DND-41 (cell line): ENCODE measurements around the gene NISCH.

Source experiments
- ATAC-seq: fragments of 200-7000 bp; cut with Tn5 transposase; 3 replicates; pipeline ENCODE4 v1.9.1; 2021; ENCODE audit warnings: low read depth; ENCODE audit not compliant: insufficient read depth
- DNase-seq: peaks from one replicate; pipeline ENCODE4 v3.0.0-alpha.2; 2020
- H2AFZ ChIP-seq: 2 replicates; pipeline ENCODE4 v1.6.0; 2012; ENCODE audit warnings: low read depth, low read length
- H3K27ac ChIP-seq: 2 replicates; pipeline ENCODE4 v1.5.1; 2012; ENCODE audit warnings: low read length, inconsistent platforms
- H3K27me3 ChIP-seq: fragments of 200-600 bp; sonication (generic); 2 replicates; pipeline ENCODE4 v1.6.0; 2012; ENCODE audit warnings: low read length, mild to moderate bottlenecking, inconsistent platforms; ENCODE audit not compliant: insufficient read depth, poor library complexity
- H3K36me3 ChIP-seq: 2 replicates; pipeline ENCODE4 v1.5.1; 2012; ENCODE audit warnings: low read length, inconsistent platforms; ENCODE audit not compliant: insufficient read depth
- H3K4me1 ChIP-seq: 2 replicates; pipeline ENCODE4 v1.5.1; 2012; ENCODE audit warnings: mild to moderate bottlenecking, low read length; ENCODE audit not compliant: insufficient read depth
- H3K4me2 ChIP-seq: 2 replicates; pipeline ENCODE4 v1.6.0; 2012; ENCODE audit warnings: mild to moderate bottlenecking, moderate library complexity, low read length, inconsistent platforms; ENCODE audit not compliant: insufficient read depth
- H3K4me3 ChIP-seq, 2 experiments: fragments of 200-600 bp in 1 of 2; shearing (Covaris generic) in 1 of 2; 2 replicates each; pipeline ENCODE4 v1.5.1; 2012 to 2016; ENCODE audit warnings: inconsistent platforms in 2 of 2, low read length in 2 of 2, mild to moderate bottlenecking in 2 of 2, low read depth in 1 of 2, moderate library complexity in 1 of 2
- H3K79me2 ChIP-seq: 2 replicates; pipeline ENCODE4 v1.6.0; 2012; ENCODE audit warnings: low read length, inconsistent platforms; ENCODE audit not compliant: insufficient read depth
- H3K9ac ChIP-seq: 2 replicates; pipeline ENCODE4 v1.6.0; 2012; ENCODE audit warnings: low read depth, mild to moderate bottlenecking, inconsistent platforms, low read length, moderate library complexity
- H3K9me3 ChIP-seq: 2 replicates; pipeline ENCODE4 v1.5.1; 2012; ENCODE audit warnings: low read length, moderate library complexity, mild to moderate bottlenecking, inconsistent platforms; ENCODE audit not compliant: insufficient read depth, severe bottlenecking
- H4K20me1 ChIP-seq: 2 replicates; pipeline ENCODE4 v1.6.0; 2012; ENCODE audit warnings: low read length; ENCODE audit not compliant: insufficient read depth
- EZH2 ChIP-seq: IDR thresholded peaks from 3 replicates; pipeline ENCODE4 v1.6.1; 2012; ENCODE audit warnings: borderline replicate concordance, low read depth, mild to moderate bottlenecking, moderate library complexity, low read length, inconsistent platforms; ENCODE audit not compliant: severe bottlenecking
- TF ChIP-seq, protein P1 (sequence below): IDR thresholded peaks from 2 replicates; pipeline ENCODE4 v1.5.1; 2012; ENCODE audit warnings: borderline replicate concordance, low read length, moderate library complexity, mild to moderate bottlenecking; ENCODE audit not compliant: poor library complexity, severe bottlenecking; ENCODE audit errors: extremely low read depth

The NISCH gene

DNA sequence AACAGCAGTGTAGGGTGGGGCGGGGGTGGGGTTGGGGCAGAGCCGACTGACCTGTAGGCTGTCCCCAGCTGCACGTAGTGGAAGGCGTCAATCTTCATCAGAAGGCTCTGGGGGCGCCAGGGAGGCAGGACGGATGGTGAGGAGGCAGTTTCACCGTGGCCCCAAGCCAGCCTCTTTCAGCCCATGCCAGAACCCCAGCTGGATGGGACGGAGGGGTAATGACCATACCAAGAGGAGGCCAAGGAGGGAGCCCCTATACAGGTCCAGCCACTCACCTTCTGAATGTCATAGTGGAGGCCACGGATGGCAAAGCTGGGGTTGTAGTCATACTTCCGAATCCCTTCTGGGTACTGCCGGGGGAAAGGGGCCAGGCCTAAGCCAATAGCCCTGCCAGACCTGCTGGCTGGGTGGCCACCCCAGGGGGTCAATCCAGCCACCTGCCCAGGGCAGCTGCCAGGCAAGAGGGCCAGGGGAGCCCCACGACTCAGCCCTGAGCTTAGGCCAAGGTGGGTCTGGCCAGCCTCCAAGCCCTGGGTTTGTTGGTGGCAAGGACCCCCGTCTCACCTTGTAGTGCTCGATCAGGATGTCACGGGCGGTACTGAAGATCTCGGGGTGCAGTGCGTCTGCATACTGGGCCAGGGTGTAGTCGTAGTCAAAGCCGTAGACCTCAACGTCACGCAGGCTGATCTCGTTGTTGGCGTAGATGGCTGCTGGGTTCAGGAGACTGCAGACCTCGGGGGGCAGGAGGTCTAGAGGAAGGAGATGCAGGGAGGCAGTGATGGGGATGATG is 73.4 kb downstream of the NISCH start:
- Histone ChIP-seq H3K4me1 (no peaks in the 10 kb centered on the region), H3K27me3 (no peaks in the 10 kb centered on the region), H3K4me3 (no peak overlapping the region), H3K9ac (no peak overlapping the region), H3K9me3 (no peaks in the 10 kb centered on the region), H4K20me1 (no peaks in the 10 kb centered on the region), H3K79me2 (no peaks in the 10 kb centered on the region), H3K4me2 (no peak overlapping the region), H3K36me3 (no peaks in the 10 kb centered on the region), H3K27ac (no peak overlapping the region), H2AFZ (no peak overlapping the region)
- ATAC-seq (no peak), DNase-seq (no peak)
- TF ChIP-seq, protein P1, sequence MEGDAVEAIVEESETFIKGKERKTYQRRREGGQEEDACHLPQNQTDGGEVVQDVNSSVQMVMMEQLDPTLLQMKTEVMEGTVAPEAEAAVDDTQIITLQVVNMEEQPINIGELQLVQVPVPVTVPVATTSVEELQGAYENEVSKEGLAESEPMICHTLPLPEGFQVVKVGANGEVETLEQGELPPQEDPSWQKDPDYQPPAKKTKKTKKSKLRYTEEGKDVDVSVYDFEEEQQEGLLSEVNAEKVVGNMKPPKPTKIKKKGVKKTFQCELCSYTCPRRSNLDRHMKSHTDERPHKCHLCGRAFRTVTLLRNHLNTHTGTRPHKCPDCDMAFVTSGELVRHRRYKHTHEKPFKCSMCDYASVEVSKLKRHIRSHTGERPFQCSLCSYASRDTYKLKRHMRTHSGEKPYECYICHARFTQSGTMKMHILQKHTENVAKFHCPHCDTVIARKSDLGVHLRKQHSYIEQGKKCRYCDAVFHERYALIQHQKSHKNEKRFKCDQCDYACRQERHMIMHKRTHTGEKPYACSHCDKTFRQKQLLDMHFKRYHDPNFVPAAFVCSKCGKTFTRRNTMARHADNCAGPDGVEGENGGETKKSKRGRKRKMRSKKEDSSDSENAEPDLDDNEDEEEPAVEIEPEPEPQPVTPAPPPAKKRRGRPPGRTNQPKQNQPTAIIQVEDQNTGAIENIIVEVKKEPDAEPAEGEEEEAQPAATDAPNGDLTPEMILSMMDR = no peak
- no peak for TF ChIP-seq EZH2

DNA sequence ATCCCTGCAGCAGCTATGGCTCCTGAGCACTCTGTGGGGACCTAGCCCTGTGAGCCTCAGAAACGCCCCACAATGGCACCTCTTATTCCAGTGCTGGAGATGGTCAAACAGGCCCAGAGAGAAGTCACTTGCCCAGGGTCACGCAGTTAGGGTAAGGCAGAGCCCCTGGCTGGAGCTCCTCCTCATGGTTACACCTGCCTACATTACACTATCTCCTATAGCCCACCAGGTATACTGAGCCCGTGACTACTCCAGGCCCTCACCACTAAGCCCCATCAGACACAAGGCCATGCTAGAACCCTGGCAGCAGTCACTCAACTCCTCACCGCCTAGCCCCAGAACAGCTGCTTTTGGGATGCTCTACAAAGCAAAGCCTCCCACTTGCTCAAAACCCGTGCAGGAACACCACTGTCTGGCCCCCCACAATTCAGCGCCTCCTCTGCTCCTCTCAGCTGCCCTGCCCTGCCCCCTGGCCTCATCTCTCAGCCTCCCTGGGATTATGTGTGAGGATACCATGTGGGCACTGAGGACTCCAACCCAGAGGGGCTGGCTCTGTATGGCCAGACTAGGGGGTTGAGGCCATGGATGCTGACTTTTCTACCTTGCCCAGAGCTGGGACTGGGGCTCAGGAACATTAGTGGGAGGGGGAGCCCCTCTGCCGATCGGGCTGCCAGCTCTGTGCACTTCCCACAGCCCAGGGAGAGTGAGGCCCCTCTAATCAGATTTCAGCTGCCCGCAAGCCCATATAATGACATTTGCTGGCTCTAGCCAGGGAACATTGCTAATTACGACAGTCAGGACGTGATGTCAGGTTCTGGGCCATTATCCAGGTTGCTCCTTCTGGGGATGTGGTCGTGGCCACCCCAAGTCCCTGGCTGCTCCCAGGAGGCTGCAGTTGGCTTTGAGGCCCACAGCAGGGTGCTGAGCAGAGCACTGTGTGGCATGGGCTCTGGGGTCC is 74.3 kb downstream of the NISCH start:
- TF ChIP-seq EZH2 = no peak
- TF ChIP-seq, protein P1 = no peak
- H3K4me1 ChIP-seq = no peaks in the 10 kb centered on the region
- H3K36me3 ChIP-seq = no peaks in the 10 kb centered on the region
- no peak overlapping the region for H3K27ac ChIP-seq
- no peak; the same call in 2 of the 3 replicates for ATAC-seq
- H3K27me3 ChIP-seq = no peaks in the 10 kb centered on the region
- H3K4me2 ChIP-seq = no peak overlapping the region
- no peak overlapping the region for H2AFZ ChIP-seq
- no peaks in the 10 kb centered on the region for H3K9me3 ChIP-seq
- DNase-seq = no peak
- no peak overlapping the region for H3K4me3 ChIP-seq
- no peaks in the 10 kb centered on the region for H4K20me1 ChIP-seq
- H3K9ac ChIP-seq = no peak overlapping the region
- no peaks in the 10 kb centered on the region for H3K79me2 ChIP-seq

DNA sequence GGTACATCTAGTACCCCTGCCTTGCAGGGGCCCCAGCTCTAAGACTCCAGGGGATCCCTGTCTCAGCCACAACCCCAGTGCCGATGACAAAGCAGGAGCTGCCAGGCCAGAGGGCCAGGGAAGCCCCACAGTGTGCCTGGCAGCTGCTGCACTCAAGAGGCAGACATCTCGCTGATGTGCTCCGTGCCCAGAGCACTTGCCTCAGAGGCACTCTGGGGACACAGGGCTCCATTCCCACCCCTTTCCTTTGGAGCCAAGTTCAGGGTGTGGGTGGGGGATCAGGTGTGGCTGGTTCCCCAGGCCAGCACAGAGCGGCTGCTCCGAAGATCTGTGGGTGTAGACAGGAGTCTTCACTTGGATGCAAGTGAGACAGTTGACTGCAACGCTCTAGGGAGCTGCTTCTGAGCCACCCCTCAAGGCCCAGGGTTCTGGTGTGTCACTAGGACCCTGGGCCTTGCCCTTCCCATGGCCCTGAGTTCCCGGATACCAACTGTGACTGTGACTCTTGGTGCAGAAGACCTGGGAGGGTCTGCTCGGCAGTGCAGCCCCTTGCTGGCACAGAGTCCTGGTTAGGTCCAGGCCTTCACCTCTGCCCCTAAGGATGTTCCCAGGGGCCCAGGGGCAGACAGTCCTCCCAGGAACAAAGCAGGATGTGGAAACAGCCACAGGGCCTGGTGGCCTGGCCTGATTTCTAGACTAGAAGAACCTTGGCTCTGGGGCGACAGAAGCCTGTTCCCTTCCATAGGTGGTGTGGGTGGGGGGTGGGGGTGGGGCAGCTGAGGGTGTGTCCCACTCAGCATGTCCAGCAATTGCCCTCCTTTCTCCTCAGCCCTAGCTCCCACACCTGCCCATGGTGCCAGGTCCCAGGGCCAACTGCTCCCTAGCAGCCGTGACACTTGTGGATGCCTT is 75.8 kb downstream of the NISCH start:
- no peak overlapping the region for H2AFZ ChIP-seq
- DNase-seq (no peak), ATAC-seq (no peak)
- H3K4me1 ChIP-seq = peaks cover 10% of the 10 kb centered on the region
- no peaks in the 10 kb centered on the region for H3K36me3 ChIP-seq
- no peak overlapping the region for H3K27ac ChIP-seq
- no peaks in the 10 kb centered on the region for H3K27me3 ChIP-seq
- no peaks in the 10 kb centered on the region for H3K79me2 ChIP-seq
- H3K9ac ChIP-seq = no peak overlapping the region
- TF ChIP-seq EZH2 = no peak
- TF ChIP-seq, protein P1 = no peak
- no peaks in the 10 kb centered on the region for H3K9me3 ChIP-seq
- H3K4me3 ChIP-seq = no peak overlapping the region
- H3K4me2 ChIP-seq = no peak overlapping the region
- H4K20me1 ChIP-seq = no peaks in the 10 kb centered on the region
